WTC11 (cell line): Measurements from ENCODE around the gene FAM53A.

Source experiments
- GABPB1 ChIP-seq: sonication (generic); formaldehyde crosslinking; IDR thresholded peaks from 2 replicates; pipeline ENCODE4 v1.8.1; 2023; ENCODE audit warnings: mild to moderate bottlenecking, missing genetic modification reagents
- RORB ChIP-seq: fragments of 250-450 bp; sonication (Bioruptor Pico); IDR thresholded peaks from 2 replicates; pipeline ENCODE4 v1.9.0; 2021; ENCODE audit warnings: mild to moderate bottlenecking
- TEAD4 ChIP-seq: sonication (generic); formaldehyde crosslinking; IDR thresholded peaks from 2 replicates; pipeline ENCODE4 v1.8.0; 2022; ENCODE audit warnings: mild to moderate bottlenecking, missing genetic modification reagents
- TP53 ChIP-seq: sonication (generic); formaldehyde crosslinking; IDR thresholded peaks from 2 replicates; pipeline ENCODE4 v1.8.1; 2023; ENCODE audit warnings: mild to moderate bottlenecking, missing genetic modification reagents
- ZNF263 ChIP-seq: sonication (generic); formaldehyde crosslinking; IDR thresholded peaks from 2 replicates; pipeline ENCODE4 v1.8.1; 2022; ENCODE audit warnings: low read depth, mild to moderate bottlenecking, moderate library complexity, missing genetic modification reagents
- TF ChIP-seq, protein P1 (sequence below): fragments of 200-600 bp; IDR thresholded peaks from 2 replicates; pipeline ENCODE4 v1.8.0; 2022; ENCODE audit warnings: antibody characterized with exemption
- TF ChIP-seq, protein P2 (sequence below): sonication (generic); formaldehyde crosslinking; IDR thresholded peaks from 2 replicates; pipeline ENCODE4 v1.8.1; 2022; ENCODE audit warnings: mild to moderate bottlenecking, moderate library complexity, missing genetic modification reagents

DNA sequence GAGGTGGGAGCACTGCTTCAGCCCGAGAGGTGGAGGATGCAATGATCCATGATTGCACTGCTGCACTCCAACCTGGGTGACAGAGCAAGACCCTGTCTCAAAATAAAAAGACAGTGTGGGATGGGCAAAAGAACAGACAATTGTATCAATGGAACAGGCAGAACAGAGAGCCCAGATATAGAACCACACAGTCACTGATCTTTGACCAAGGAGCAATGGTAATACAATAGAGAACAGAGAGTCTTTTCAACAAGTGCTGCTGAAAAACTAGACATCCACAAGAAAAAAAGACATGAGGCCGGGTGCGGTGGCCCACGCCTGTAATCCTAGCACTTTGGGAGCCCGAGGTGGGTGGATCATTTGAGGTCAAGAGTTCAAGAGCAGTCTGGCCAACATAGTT is 5.9 kb downstream of the FAM53A start:
- TF ChIP-seq, protein P1, sequence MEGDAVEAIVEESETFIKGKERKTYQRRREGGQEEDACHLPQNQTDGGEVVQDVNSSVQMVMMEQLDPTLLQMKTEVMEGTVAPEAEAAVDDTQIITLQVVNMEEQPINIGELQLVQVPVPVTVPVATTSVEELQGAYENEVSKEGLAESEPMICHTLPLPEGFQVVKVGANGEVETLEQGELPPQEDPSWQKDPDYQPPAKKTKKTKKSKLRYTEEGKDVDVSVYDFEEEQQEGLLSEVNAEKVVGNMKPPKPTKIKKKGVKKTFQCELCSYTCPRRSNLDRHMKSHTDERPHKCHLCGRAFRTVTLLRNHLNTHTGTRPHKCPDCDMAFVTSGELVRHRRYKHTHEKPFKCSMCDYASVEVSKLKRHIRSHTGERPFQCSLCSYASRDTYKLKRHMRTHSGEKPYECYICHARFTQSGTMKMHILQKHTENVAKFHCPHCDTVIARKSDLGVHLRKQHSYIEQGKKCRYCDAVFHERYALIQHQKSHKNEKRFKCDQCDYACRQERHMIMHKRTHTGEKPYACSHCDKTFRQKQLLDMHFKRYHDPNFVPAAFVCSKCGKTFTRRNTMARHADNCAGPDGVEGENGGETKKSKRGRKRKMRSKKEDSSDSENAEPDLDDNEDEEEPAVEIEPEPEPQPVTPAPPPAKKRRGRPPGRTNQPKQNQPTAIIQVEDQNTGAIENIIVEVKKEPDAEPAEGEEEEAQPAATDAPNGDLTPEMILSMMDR: no peak
- TF ChIP-seq TP53 (CRISPR knock-in tag) (no peak), GABPB1 (no peak), TEAD4 (CRISPR knock-in tag) (no peak), RORB (no peak), ZNF263 (CRISPR knock-in tag) (no peak)
- TF ChIP-seq, protein P2, sequence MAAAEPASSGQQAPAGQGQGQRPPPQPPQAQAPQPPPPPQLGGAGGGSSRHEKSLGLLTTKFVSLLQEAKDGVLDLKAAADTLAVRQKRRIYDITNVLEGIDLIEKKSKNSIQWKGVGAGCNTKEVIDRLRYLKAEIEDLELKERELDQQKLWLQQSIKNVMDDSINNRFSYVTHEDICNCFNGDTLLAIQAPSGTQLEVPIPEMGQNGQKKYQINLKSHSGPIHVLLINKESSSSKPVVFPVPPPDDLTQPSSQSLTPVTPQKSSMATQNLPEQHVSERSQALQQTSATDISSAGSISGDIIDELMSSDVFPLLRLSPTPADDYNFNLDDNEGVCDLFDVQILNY (CRISPR knock-in tag): no peak
